ENCODE results near the gene TRANK1.
"Not testable (repeated sequence)": the region's sequence is repeated elsewhere in the genome, so short reads cannot be mapped to it uniquely, and the experiment has no call there.

The TRANK1 gene

DNA sequence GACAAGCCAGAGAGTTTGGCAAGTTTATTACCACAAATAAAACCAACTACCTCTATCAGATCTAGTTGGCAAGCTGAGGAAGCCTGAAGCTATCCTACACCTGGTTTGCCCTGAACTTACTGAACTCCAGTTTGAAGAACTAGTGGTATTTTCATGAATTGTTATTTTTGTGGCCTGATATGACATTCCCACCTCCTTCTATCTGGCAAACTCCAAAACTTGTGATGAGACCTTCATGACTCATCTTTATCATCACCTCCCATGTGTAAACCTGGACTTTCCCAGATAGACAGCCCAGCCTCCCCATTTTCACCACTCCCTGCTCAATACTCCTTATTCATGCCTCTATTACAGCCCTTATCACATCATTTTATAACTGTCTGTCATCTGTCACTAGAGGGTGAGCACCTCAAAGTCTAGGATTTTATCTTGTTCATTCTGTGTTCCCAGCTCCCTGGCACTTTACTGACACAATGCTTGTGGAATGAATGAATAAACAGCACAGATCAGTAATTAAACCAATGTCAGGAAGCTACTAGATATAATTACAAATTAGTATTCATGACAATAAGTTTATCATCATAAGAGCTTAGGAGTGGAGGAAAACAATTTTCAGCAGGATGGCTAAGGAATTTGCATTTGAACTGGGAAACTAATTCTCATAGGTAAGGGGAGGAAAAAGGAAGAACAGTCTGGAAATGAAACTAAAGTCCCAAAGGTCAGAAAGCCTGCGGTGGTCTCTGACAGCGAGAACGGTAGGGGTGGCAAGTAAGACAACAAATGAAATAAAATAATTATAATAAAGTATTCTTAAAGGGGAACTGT, 13.2 kb upstream of the TRANK1 start:
- in situ Hi-C loops (cut with MboI; ENCODE audit: low sequenced_read_pairs): no loop called here

DNA sequence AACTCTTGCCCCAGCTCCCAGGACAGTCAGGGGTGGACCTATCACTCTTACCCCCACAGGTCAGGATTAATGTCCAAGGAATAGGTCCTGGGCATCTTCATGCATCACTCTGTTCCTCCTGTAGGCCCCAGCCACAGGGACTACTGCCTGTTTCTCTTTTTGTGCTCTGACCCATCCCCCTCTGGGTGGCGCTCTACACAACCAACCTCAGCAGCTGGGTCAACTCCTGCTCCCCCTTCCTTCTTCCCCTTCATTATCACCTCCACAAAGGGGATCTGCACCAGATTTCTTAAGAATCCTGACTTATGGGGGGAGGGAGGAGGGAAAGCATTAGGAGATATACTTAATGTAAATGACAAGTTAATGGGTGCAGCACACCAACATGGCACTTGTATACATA, 12.2 kb upstream of the TRANK1 start:
- in situ Hi-C loops (cut with MboI; ENCODE audit: low sequenced_read_pairs): no loop called here

DNA sequence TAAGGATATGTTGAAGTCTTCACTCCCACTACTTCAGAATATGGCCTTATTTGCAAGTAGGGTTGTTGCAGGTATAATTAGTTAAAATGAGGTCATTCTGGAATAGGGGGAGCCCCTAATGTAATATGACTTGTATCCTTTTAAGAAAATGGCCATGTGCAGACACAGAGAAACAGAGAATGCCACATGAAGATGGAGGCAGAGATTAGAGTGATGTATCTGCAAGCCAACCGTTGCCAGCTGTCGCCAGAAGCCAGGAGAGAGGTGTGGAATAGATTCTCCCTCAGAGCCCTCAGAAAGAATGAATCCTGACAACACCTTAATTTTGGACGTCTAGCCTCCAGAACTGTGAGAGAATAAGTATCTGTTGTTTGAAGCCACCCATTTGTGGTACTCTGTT, 11.3 kb upstream of the TRANK1 start:
- in situ Hi-C loops (cut with MboI; ENCODE audit: low sequenced_read_pairs): no loop called here

DNA sequence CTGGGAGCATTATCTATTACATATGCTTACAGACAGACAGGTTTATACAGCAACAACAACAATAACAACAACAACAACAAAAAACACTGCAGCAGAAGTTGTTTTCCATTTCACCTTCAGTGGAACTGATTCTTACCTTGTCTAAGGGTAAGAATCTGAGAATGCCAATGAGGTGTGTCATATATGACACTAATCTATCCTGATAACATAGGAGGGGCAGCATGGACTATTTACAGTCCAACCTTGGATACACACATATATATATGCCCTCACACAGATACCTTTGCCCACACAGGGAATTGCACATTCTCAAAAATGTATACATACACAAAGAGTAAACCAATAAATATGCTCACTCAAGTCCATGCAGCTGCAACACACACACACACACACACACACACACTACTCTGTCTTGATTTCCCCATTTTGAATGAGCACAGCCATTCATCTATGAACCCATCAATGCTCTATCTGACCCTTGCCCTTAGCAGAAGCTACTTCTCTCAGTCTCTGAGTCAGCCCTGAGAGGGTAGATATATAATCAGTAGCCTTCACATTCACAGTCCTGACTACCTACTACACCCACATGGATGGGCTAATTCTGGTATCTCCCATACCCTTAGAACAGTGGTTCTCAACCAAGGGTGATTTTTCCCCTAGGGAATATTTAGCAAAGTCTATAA, 9.7 kb upstream of the TRANK1 start:
- in situ Hi-C loops (cut with MboI; ENCODE audit: low sequenced_read_pairs): no loop called here

DNA sequence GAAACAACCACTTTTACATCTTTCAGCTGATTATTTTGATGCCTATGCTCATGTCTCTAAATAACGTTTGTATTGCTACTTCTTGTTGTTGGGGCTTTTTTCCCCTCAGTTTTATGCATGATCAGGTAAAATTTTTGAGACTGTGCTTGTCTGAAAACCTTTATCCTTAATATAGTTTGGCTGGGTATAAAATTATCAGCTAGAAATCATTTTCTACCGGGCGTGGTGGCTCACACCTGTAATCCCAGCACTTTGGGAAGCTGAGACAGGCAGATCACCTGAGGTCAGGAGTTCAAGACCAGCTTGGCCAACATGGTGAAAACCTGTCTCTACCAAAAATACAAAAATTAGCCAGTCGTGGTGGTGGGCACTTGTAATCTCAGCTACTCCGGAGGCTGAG, 3.0 kb upstream of the TRANK1 start:
- in situ Hi-C loops (cut with MboI; ENCODE audit: low sequenced_read_pairs): not testable (repeated sequence)

DNA sequence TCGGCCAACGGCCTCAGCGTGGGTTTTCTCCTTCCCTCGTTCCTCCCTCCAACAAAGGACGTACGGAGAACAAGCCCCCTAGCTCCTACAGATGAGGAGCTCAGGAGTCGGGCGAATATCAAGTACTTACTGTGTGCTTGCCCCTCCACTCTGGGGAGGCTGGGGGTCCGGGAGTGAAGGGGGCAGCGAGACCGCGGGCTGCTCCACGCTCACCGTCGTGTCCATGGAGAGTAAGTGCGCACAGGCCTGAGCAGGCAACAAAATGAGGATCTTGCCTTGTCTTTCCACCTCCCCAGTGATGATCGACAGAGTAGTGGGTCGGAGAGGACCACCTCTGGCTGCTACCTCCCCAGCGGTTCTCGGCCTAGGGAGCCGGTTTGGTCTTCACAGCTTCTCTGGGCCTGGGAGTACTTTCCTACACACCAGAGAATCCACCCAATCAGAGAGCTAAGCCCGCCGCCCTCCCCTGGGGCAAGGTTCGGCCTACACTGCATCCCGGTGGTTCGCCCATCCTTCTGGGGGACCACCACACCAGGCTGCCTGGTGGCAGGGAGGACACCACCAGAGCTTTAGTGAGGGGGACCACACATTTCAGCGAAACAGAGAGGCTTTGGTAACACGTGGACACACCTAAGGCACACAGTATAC, 603 bp upstream of the TRANK1 start:
- in situ Hi-C loops (cut with MboI; ENCODE audit: low sequenced_read_pairs): no loop called here

DNA sequence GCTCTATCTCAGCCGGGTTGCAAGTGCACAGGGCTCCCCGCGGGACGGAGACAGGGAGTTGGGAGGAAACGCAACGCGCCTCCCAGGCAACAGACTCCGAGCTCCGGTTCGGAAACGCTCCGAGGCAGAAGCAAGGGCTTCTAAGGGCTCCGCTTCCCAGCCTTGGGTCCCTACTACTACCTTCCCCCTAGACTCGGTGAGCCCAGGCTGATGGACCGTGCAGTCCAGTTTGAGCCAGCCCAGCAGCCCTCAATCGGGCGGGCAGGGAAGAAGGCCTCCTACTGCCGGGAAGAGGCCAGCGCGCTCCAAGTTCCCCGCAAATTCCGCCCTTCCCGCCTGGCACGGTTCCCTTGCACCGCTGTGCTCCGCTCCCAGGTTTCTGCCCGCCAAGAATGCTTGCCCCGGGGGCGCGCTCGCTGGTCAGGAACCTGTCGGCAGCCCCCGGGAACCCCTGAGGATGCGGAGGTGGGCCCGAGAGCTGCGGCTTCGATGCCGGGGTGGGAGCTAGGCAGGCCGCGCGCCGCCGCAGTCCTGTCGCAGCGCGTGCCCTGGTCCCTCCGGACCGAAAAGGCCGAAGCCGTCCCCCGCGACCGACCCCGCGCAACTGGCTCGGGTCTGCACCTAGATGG, 728 bp downstream of the TRANK1 start:
- in situ Hi-C loops (cut with MboI; ENCODE audit: low sequenced_read_pairs): no loop called here

DNA sequence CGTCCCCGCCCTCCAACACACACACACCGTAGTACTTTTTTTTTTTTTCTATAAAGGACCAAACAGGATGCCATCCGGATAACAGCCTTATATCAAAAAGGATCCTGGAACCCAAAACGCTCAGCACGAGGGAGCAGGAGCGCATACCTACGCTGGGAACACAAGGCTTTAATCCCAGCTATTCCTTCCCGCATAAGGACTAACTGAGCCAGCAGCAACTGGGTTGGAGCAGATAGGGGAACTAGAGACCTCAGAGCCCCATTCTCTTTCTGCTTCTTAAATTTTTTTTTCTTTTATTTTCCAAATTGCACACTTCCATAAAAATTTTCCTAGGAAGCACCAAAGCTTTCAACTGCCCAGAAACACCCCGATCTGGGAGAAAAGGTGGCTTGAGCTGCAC, 1.3 kb downstream of the TRANK1 start:
- in situ Hi-C loops (cut with MboI; ENCODE audit: low sequenced_read_pairs): no loop called here

DNA sequence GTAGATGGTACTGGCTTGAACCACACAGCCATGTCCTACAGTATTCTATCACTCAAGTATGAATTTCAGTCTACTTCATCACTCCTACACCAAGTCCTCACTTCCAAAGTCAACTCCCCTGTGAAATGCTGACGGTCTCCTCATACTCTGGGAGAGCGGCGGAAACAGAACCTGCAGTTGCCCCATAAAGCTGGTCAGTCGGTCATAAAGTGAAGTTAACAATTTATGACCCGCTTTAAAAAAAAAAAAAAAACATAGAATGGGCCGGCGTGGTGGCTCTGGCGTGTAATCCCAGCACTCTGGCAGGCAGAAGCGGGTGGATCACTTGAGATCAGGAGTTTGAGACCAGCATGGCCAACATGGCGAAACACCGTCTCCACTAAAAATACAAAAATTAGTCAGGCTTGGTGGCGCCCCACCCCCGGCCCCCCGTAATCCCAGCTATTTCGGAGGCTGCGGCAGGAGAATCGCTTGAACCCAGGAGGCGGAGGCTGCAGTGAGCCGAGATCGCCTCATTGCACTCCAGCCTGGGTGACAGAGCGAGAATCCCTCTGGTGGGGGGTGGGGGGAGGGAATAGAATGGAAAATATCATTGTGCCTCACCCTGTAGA, 2.1 kb downstream of the TRANK1 start:
- in situ Hi-C loops (cut with MboI; ENCODE audit: low sequenced_read_pairs): no loop called here

DNA sequence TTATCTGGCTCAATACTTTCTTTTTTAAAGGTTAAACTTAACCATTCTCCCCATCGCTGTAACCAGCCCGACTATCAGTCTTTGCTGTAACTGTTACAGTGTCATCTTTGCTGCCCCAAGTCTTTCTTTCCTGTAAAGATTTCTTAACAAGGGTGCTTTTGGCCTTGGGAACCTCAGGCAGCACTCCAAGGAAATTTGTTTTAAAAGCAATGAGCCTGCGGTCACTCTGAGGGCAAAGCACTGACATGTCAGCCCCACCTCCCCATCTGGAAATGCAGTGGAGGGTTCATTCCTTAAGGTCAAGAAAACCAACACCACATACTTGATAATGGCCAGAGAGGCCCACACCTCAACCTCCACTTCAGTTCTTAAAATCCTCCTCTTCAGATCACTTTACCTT, 3.2 kb downstream of the TRANK1 start:
- in situ Hi-C loops (cut with MboI; ENCODE audit: low sequenced_read_pairs): no loop called here

DNA sequence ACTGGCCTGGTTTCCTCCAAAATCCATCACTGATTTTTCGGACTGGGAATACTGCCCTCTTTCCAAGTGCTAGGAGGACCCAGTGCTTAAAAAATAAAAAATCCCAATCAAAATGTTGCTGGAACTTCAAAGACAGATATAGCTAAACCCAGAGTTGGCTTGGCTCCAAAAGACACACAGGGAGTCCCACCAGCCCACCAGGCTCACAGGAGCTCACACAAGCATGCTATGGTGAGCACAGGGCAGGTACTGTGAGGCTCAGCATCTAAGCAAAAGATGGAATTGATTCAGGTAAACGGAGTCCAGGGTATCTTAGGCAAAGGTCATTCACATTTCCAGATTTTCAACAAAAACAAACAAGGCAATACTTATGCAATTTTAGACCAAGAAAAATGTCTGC, 3.7 kb downstream of the TRANK1 start:
- in situ Hi-C loops (cut with MboI; ENCODE audit: low sequenced_read_pairs): no loop called here

DNA sequence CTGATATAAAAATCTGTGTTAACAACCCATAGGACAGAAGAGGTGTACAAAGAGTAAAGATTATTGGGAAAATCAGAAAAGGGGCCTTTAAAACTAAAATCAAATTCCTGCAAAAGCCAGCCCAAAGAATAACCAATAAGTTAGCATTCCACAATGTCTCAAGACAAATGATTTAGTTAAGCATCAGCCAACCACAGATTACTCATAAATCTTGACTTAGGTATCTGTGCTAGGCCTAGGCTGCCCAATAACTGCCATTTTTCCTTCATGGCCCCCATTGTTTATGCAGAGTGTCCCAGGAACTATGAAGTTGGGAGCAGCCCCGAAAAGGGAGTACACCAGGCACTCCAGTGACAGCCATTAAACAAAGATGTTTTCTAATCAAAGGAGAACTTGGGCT, 7.4 kb downstream of the TRANK1 start:
- in situ Hi-C loops (cut with MboI; ENCODE audit: low sequenced_read_pairs): no loop called here

DNA sequence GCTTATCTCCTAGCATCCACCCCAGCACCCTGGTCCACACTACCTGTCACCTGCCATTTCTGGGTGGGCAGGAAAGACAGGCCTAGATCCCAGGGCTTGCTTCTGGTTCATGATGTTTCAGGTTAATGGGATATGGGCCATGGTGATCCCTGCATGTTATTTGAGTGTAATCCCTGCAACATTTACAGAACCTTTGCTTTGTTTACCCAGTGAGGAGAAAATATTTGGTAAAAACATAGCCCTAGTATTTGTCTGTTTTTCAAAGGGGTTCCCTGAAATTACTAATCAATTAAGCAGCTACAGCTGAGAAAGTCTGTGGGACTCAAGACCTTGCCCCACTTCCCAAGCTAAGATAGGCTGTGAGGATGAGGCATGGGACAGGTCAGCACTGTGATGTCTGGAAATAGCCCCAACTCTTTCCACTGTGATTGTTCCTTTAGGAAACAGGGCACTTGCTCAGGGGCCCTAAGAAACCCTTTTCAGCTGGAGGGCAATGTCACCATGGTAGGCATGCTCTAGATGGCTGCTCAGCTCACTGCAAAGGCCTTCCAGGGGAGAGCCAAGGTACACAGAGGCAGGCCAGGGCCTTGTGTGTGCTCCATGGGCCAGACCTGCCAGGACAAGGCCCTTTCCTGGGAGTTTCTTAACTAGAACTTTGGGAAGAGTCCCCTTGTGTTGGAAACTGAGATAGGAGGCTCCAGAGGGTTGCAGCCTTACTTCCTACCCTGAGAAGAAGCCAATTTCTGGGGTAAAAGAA, 11.1 kb downstream of the TRANK1 start:
- in situ Hi-C loops (cut with MboI; ENCODE audit: low sequenced_read_pairs): no loop called here

DNA sequence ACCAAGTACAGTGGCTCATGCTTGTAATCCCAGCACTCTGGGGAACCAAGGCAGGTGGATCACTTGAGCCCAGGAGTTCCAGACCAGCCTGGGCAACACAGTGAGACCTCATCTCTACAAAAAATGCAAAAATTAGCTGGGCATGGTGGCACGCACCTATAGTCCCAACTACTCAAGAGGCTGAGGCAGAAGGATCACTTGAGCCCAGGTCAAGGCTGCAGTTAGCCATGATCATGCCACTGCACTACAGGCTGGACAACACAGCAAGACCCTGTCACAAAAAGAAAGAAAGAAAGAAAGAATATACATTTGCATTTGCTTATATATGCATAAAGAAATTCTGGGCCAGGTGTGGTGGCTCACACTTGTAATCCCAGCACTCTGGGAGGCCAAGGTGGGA, 13.4 kb downstream of the TRANK1 start:
- in situ Hi-C loops (cut with MboI; ENCODE audit: low sequenced_read_pairs): not testable (repeated sequence)

DNA sequence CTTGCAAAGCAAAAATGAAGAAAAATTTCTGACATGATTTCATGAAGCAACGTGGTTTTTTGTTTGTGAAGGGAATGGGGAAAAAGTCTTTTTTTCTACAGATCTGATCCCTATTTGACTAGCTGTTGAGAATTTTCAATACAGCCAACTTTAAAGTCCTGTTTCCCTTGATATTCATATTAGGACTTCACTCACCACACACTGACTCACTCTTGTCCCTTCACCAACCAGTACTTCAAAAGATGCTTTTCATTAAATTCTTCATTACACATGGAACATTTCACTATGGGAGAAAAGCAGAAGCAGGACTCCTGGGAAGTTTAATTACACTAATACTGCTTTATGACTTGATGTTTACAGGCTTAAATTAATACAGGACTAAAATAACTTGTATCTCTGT, 16.6 kb downstream of the TRANK1 start:
- in situ Hi-C loops (cut with MboI; ENCODE audit: low sequenced_read_pairs): no loop called here

DNA sequence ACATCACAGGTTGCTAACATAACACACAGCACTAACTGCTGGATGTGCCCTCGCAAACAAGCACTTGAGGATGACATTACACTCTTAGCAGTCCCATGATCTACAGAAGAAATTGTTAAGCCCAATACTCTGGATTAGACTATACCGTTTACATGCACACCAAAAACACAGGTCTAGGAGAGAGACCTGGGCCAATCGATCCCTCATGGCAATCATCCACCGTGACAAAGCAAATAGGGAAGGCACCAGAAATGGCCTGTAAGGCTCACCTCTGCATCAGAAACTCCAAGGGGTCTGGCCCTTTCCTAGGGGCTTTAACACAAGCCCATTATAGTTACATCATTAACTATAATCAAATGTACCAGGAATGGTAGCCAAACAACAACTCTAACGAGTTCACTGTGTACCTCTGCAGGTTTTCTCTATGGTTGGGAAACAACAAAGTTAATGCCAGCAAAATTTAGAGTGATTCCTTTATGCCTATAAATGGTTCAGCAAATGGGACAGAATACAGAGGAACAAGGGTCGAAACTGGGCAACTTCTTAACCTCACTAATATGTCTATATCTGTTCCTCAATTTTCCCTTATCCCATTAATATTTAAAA, 18.5 kb downstream of the TRANK1 start:
- in situ Hi-C loops (cut with MboI; ENCODE audit: low sequenced_read_pairs): no loop called here

DNA sequence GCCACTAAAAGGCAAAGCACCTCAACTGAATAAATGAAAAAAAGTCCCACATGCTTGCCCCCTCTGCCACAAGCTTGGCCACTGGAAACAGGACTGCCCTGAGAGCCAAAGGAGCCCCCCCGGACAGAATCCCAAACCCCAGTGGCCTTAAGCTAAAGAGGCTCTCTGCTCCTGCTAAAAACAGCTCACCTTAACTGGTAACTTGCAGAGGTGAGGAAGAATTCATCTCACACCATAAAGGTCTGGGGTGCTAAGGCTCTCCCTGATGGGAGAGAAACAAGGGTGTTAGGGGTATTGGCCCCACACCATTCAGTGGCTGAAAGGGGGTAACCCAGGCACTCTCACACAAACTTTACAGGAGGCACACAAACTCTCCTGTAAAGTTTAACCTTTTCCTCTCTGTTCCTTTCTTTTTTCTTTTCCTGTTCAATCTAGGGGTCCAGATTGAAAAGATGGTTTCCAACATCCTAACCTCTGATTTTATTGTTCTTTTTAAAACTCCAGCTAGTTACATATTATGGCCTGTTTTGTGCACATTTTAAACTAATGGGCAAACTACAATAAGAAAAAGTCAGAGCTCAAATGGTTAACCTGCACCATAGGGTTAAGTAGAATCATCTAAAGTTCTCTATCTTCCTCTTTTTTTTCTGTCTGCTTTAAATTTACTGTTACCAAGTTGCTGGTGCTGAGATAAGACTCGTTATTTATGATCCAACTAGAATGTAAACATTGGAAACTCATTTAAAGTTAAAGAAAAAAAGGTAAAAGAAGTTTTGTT, 19.9 kb downstream of the TRANK1 start:
- in situ Hi-C loops (cut with MboI; ENCODE audit: low sequenced_read_pairs): no loop called here

DNA sequence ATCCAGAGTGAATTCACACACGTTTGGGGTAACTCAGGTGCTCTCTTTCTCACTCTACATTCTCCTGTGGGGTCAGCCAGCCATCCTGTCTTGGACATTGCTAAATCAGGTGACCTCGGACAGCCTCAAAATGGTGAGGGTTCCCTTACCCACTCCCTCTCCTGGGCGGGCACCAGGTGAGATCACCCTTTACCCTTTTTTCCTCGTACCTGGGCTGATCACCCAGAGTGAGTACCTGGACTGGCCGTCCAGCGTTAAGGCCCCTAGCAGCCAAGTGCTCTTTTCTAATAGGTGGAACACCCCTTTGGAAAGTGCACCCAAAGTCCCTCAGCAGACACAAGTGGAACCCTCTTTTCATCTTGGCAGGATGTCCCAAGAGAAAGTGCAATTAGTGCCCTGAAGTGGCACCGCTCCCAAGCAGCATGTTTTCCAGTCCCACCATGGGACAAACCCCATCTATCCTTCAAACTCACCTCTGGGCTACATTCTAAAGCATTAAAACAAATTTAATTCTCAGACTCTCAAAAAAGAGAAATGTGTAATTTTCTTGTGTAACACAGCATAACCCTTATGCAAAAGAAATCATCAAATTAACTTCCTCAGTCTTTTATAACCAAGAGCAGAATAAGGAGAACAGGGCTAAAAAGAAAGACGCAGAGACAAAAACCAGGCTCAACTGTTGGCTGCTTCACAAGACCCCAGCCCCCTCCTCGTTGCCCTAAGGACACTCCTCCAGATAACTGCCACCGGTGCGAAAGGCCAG, 20.7 kb downstream of the TRANK1 start:
- in situ Hi-C loops (cut with MboI; ENCODE audit: low sequenced_read_pairs): no loop called here

DNA sequence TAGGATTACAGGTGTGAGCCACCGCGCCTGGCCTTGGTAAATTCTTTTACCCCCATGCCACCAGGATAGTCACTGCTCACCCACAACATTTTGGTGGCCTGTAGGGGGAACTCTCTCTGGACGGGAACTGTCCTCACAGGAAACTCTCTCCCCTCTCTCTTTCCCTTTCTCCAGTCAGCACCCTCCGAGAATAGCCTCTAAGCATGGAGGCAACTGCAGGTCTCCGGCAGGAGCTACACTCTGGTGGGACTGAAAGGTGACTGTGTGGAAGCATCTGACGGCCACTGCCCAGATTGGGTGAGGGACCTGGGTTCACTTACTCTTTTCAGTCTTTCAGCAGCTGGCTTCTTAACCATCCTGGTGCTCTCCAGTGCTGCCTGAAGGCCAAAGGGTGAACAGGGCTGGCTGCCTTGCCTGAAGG, 21.3 kb downstream of the TRANK1 start:
- in situ Hi-C loops (cut with MboI; ENCODE audit: low sequenced_read_pairs): no loop called here

All from HL-60/S4 treated with retinoic acid at 250 ng/mL for 4 days and 3 days (cell line).